Measurements from ENCODE around the gene HMGCR. TPM values are rescaled to one million over a fixed set of nuclear protein-coding genes. Genes with fewer than 3 reads are reported as not detected.
A peak's percentile ranks its signal among the peaks of the same experiment; 100 is the strongest.

Gene HMGCR
- total RNA-seq, 1 experiment from 2014 or later, result 22.0 TPM

GRCh38 chr5:75337366-75338021 is 474 bp downstream of the HMGCR start:
- Histone ChIP-seq H3K9ac (ENCODE audit: low read length) (peak overlapping the region; percentile 87), H3K36me3 (ENCODE audit: low read depth, low read length) (no peaks in the 10 kb centered on the region), H3K27ac (ENCODE audit: low read length) (peak overlapping the region; percentile 46), H3K9me3 (ENCODE audit: low read length) (no peaks in the 10 kb centered on the region), H3K4me2 (ENCODE audit: low read length) (peak overlapping the region; percentile 93), H3F3A (ENCODE audit: low read length, unreplicated experiment) (no peaks in the 10 kb centered on the region), H2AFZ (ENCODE audit: low read length) (peak overlapping the region; percentile 42; the same call in 1 of the 2 replicates), H3K4me1 (ENCODE audit: insufficient read depth, low read length) (peaks cover 33% of the 10 kb centered on the region), H3K9me2 (replicated peaks; ENCODE audit: low read length) (no peaks in the 10 kb centered on the region), H4K20me1 (ENCODE audit: low read length) (peaks cover 33% of the 10 kb centered on the region), H3K4me3 (ENCODE audit: low read length) (peak overlapping the region; percentile 99), H3K79me2 (ENCODE audit: low read length) (peaks cover 54% of the 10 kb centered on the region), H3K27me3 (ENCODE audit: low read length) (no peaks in the 10 kb centered on the region)
- no peak for TF ChIP-seq EZH2phosphoT487 (IDR thresholded peaks at IDR 0.05; ENCODE audit: borderline replicate concordance, low read length)
- no peak for TF ChIP-seq EZH2 (IDR thresholded peaks at IDR 0.05; ENCODE audit: low read length, unreplicated experiment)
- TF ChIP-seq CTCF (conservative IDR thresholded peaks at IDR 0.05; ENCODE audit: low read depth, low read length), result no peak
- ChIA-PET POLR2A (ENCODE audit: unreplicated experiment) (interaction anchor here (0.7 to 0.9 kb wide), 4 partner anchors 17 to 418 kb away, joined by 4 to 20 read pairs (median 11); partner anchors contain the start of gene ANKRD31), CTCF (interaction anchor here (0.5 to 1.6 kb wide), 4 partner anchors 16 to 622 kb away, joined by 3 to 11 read pairs (median 9); partner anchors contain the start of gene ANKRD31)
- ATAC-seq (no peak), DNase-seq (no peak)
- intact Hi-C loops (cut with micrococcal nuclease), result loop anchor here (1.0 to 5.0 kb wide), 4 partner anchors 100 to 343 kb away; partner anchors contain the start of genes CERT1, GCNT4 and POLK
- BruUV-seq (replicated peaks), result no TSS peak

- no TSS peak for BruUV-seq (replicated peaks)
Measured at GRCh38 chr5:75338408-75338807, 1.4 kb downstream of the HMGCR start.

More at GRCh38 chr5:75338408-75338807, 1.4 kb downstream of the HMGCR start:
- Histone ChIP-seq H3F3A (ENCODE audit: low read length, unreplicated experiment) (no peaks in the 10 kb centered on the region), H3K27ac (ENCODE audit: low read length) (no peak overlapping the region), H2AFZ (ENCODE audit: low read length) (no peak overlapping the region), H3K4me1 (ENCODE audit: insufficient read depth, low read length) (peaks cover 33% of the 10 kb centered on the region), H4K20me1 (ENCODE audit: low read length) (peaks cover 33% of the 10 kb centered on the region), H3K9me3 (ENCODE audit: low read length) (no peaks in the 10 kb centered on the region), H3K27me3 (ENCODE audit: low read length) (no peaks in the 10 kb centered on the region), H3K9me2 (replicated peaks; ENCODE audit: low read length) (no peaks in the 10 kb centered on the region), H3K36me3 (ENCODE audit: low read depth, low read length) (peaks cover under 1% of the 10 kb centered on the region), H3K4me3 (ENCODE audit: low read length) (peak overlapping the region; percentile 99), H3K79me2 (ENCODE audit: low read length) (peaks cover 64% of the 10 kb centered on the region), H3K9ac (ENCODE audit: low read length) (peak overlapping the region; percentile 87), H3K4me2 (ENCODE audit: low read length) (peak overlapping the region; percentile 93)
- TF ChIP-seq EZH2phosphoT487 (IDR thresholded peaks at IDR 0.05; ENCODE audit: borderline replicate concordance, low read length) (no peak), EZH2 (IDR thresholded peaks at IDR 0.05; ENCODE audit: low read length, unreplicated experiment) (no peak), CTCF (conservative IDR thresholded peaks at IDR 0.05; ENCODE audit: low read depth, low read length) (no peak)
- POLR2A ChIA-PET (ENCODE audit: unreplicated experiment), result interaction anchor here (0.7 kb wide), 1 partner anchor 8 kb away, joined by 3 read pairs; no protein-coding TSS in a partner anchor
- intact Hi-C loops (cut with micrococcal nuclease), result loop anchor here (5.0 kb wide), 1 partner anchor 286 kb away; the partner anchor contains the start of gene GCNT4
- no peak for DNase-seq
- no peak for ATAC-seq
- CTCF ChIA-PET, result no interaction called here

Measured in PC-3 (cell line).